Erythroblast (primary cell): ENCODE data around the gene NEIL3.

Experiments
- GATA1 ChIP-seq: IDR thresholded peaks from 2 replicates; pipeline ENCODE4 v1.6.1; 2011; ENCODE audit warnings: low read depth, mild to moderate bottlenecking, control low read depth, low read length, moderate library complexity
- POLR2A ChIP-seq: IDR thresholded peaks from 2 replicates; pipeline ENCODE4 v1.6.1; 2011; ENCODE audit warnings: mild to moderate bottlenecking, low read length

DNA sequence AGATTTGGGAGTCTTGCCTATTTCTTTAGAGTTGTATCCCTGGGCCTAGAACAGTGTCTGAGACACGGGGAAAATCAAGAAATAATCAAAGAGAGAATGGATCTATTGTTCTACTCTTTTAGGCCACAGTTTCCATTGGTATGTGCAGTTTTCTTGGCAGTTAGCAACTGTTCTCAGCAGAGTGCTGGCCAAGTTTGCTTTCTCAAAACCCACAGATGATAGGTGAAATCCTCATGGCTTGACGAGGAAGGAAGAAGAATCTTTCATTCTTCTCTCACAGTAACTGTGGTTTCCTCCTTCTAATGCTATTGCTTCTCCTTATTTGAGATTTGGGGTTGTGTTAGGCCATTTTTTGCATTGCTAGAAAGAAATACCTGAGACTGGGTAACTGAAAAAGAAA lies 90.4 kb downstream of the NEIL3 start:
- no peak for TF ChIP-seq POLR2A
- TF ChIP-seq GATA1, result no peak
